ENCODE results near the gene RBM33. TPM values are rescaled to one million over a fixed set of nuclear protein-coding genes. Genes with fewer than 3 reads are reported as not detected.

RBM33 gene
- total and polyA plus RNA-seq, 4 experiments from 2014 or later, result 17.2 to 167 (median 113) TPM

GRCh38 chr7:155818154-155818819, 173.8 kb downstream of the RBM33 start:
- no peaks in the 10 kb centered on the region for H3K36me3 Mint-ChIP-seq
- peaks cover 0 to 6% (median 4%) of the 10 kb centered on the region in 4 donors for H3K4me1 Mint-ChIP-seq
- Histone ChIP-seq H3K9me3 (ENCODE audit: control insufficient read depth in 1 of 2, low read length in 2 of 2) (no peaks in the 10 kb centered on the region), H3K4me3 (ENCODE audit: low read length in 2 of 2) (no peak overlapping the region), H3K27ac (ENCODE audit: low read depth, low read length) (no peak overlapping the region), H3K27me3 (ENCODE audit: insufficient read depth, low read length) (no peaks in the 10 kb centered on the region), H3K36me3 (ENCODE audit: insufficient read depth, low read length) (no peaks in the 10 kb centered on the region), H3K4me1 (ENCODE audit: insufficient read depth, low read length) (no peaks in the 10 kb centered on the region)
- intact Hi-C loops (cut with micrococcal nuclease), result no loop called here
- POLR2A ChIA-PET (ENCODE audit: partially characterized antibody), result no interaction called here
- CTCF ChIA-PET (ENCODE audit: partially characterized antibody), result interaction anchor here (2.1 kb wide), 1 partner anchor 20 kb away, joined by 7 read pairs; no protein-coding TSS in a partner anchor
- no peaks in the 10 kb centered on the region for H3K9me3 Mint-ChIP-seq
- H3K4me3 Mint-ChIP-seq, result no peak overlapping the region
- no peak overlapping the region for H3K27ac Mint-ChIP-seq
- peaks cover 9 to 28% of the 10 kb centered on the region in 2 donors for H3K27me3 Mint-ChIP-seq
- DNase-seq, result no peak

- no peaks in the 10 kb centered on the region for H3K9me3 ChIP-seq (ENCODE audit: control insufficient read depth in 1 of 2, low read length in 2 of 2)
- no peaks in the 10 kb centered on the region for H3K4me1 ChIP-seq (ENCODE audit: insufficient read depth, low read length)
- Mint-ChIP-seq H3K4me3 (no peak overlapping the region), H3K9me3 (no peaks in the 10 kb centered on the region), H3K36me3 (no peaks in the 10 kb centered on the region), H3K27ac (no peak overlapping the region), H3K4me1 (peaks cover 0 to 6% (median 4%) of the 10 kb centered on the region in 4 donors), H3K27me3 (peaks cover 6 to 24% of the 10 kb centered on the region in 2 donors)
- CTCF ChIA-PET (ENCODE audit: partially characterized antibody), result no interaction called here
- intact Hi-C loops (cut with micrococcal nuclease), result no loop called here
- H3K36me3 ChIP-seq (ENCODE audit: insufficient read depth, low read length), result no peaks in the 10 kb centered on the region
- DNase-seq, result no peak
- no peak overlapping the region for H3K27ac ChIP-seq (ENCODE audit: low read depth, low read length)
- POLR2A ChIA-PET (ENCODE audit: partially characterized antibody), result no interaction called here
- no peak overlapping the region for H3K4me3 ChIP-seq (ENCODE audit: low read length in 2 of 2)
- H3K27me3 ChIP-seq (ENCODE audit: insufficient read depth, low read length), result no peaks in the 10 kb centered on the region
These were observed 174.3 kb downstream of the RBM33 start for GRCh38 chr7:155818820-155819168.

GRCh38 chr7:155819186-155819585, 174.7 kb downstream of the RBM33 start:
- Histone ChIP-seq H3K27ac (ENCODE audit: low read depth, low read length) (no peak overlapping the region), H3K36me3 (ENCODE audit: insufficient read depth, low read length) (no peaks in the 10 kb centered on the region), H3K9me3 (ENCODE audit: control insufficient read depth in 1 of 2, low read length in 2 of 2) (no peaks in the 10 kb centered on the region), H3K4me3 (ENCODE audit: low read length in 2 of 2) (no peak overlapping the region), H3K27me3 (ENCODE audit: insufficient read depth, low read length) (no peaks in the 10 kb centered on the region), H3K4me1 (ENCODE audit: insufficient read depth, low read length) (no peaks in the 10 kb centered on the region)
- intact Hi-C loops (cut with micrococcal nuclease), result no loop called here
- ChIA-PET CTCF (ENCODE audit: partially characterized antibody) (no interaction called here), POLR2A (ENCODE audit: partially characterized antibody) (no interaction called here)
- H3K27ac Mint-ChIP-seq, result no peak overlapping the region
- H3K9me3 Mint-ChIP-seq, result no peaks in the 10 kb centered on the region
- peaks cover 2 to 22% of the 10 kb centered on the region in 2 donors for H3K27me3 Mint-ChIP-seq
- no peak for DNase-seq
- H3K4me1 Mint-ChIP-seq, result peaks cover 0 to 6% (median 4%) of the 10 kb centered on the region in 4 donors
- H3K4me3 Mint-ChIP-seq, result no peak overlapping the region
- no peaks in the 10 kb centered on the region for H3K36me3 Mint-ChIP-seq

- Histone ChIP-seq H3K27me3 (ENCODE audit: insufficient read depth, low read length) (no peaks in the 10 kb centered on the region), H3K36me3 (ENCODE audit: insufficient read depth, low read length) (no peaks in the 10 kb centered on the region), H3K9me3 (ENCODE audit: control insufficient read depth in 1 of 2, low read length in 2 of 2) (no peaks in the 10 kb centered on the region), H3K4me3 (ENCODE audit: low read length in 2 of 2) (no peak overlapping the region), H3K4me1 (ENCODE audit: insufficient read depth, low read length) (no peaks in the 10 kb centered on the region), H3K27ac (ENCODE audit: low read depth, low read length) (no peak overlapping the region)
- intact Hi-C loops (cut with micrococcal nuclease), result no loop called here
- no peak overlapping the region for H3K27ac Mint-ChIP-seq
- peaks cover 0 to 6% (median 4%) of the 10 kb centered on the region in 4 donors for H3K4me1 Mint-ChIP-seq
- H3K27me3 Mint-ChIP-seq, result peaks cover 2 to 26% of the 10 kb centered on the region in 2 donors
- no peak for DNase-seq
- ChIA-PET CTCF (ENCODE audit: partially characterized antibody) (no interaction called here), POLR2A (ENCODE audit: partially characterized antibody) (no interaction called here)
- H3K4me3 Mint-ChIP-seq, result no peak overlapping the region
- H3K36me3 Mint-ChIP-seq, result no peaks in the 10 kb centered on the region
- H3K9me3 Mint-ChIP-seq, result no peaks in the 10 kb centered on the region
These were observed 175.8 kb downstream of the RBM33 start for GRCh38 chr7:155820246-155820645.

GRCh38 chr7:155820788-155821187, 176.3 kb downstream of the RBM33 start:
- Mint-ChIP-seq H3K36me3 (no peaks in the 10 kb centered on the region), H3K27me3 (peaks cover 2 to 21% of the 10 kb centered on the region in 2 donors), H3K27ac (no peak overlapping the region), H3K4me1 (peaks cover 0 to under 1% (median 0%) of the 10 kb centered on the region in 4 donors), H3K9me3 (no peaks in the 10 kb centered on the region), H3K4me3 (no peak overlapping the region)
- Histone ChIP-seq H3K4me3 (ENCODE audit: low read length in 2 of 2) (no peak overlapping the region), H3K36me3 (ENCODE audit: insufficient read depth, low read length) (no peaks in the 10 kb centered on the region), H3K27ac (ENCODE audit: low read depth, low read length) (no peak overlapping the region), H3K9me3 (ENCODE audit: control insufficient read depth in 1 of 2, low read length in 2 of 2) (no peaks in the 10 kb centered on the region), H3K4me1 (ENCODE audit: insufficient read depth, low read length) (no peaks in the 10 kb centered on the region), H3K27me3 (ENCODE audit: insufficient read depth, low read length) (no peaks in the 10 kb centered on the region)
- CTCF ChIA-PET (ENCODE audit: partially characterized antibody), result no interaction called here
- intact Hi-C loops (cut with micrococcal nuclease), result no loop called here
- no peak for DNase-seq
- POLR2A ChIA-PET (ENCODE audit: partially characterized antibody), result no interaction called here

GRCh38 chr7:155821851-155822250, 177.4 kb downstream of the RBM33 start:
- Mint-ChIP-seq H3K4me1 (no peaks in the 10 kb centered on the region), H3K9me3 (no peaks in the 10 kb centered on the region), H3K27ac (no peak overlapping the region), H3K36me3 (no peaks in the 10 kb centered on the region), H3K4me3 (no peak overlapping the region), H3K27me3 (peaks cover 3 to 16% of the 10 kb centered on the region in 2 donors)
- H3K4me1 ChIP-seq (ENCODE audit: insufficient read depth, low read length), result no peaks in the 10 kb centered on the region
- no peak for DNase-seq
- H3K36me3 ChIP-seq (ENCODE audit: insufficient read depth, low read length), result no peaks in the 10 kb centered on the region
- CTCF ChIA-PET (ENCODE audit: partially characterized antibody), result interaction anchor here (1.1 kb wide), 1 partner anchor 23 kb away, joined by 3 read pairs; no protein-coding TSS in a partner anchor
- no peak overlapping the region for H3K4me3 ChIP-seq (ENCODE audit: low read length in 2 of 2)
- H3K9me3 ChIP-seq (ENCODE audit: control insufficient read depth in 1 of 2, low read length in 2 of 2), result no peaks in the 10 kb centered on the region
- intact Hi-C loops (cut with micrococcal nuclease), result no loop called here
- POLR2A ChIA-PET (ENCODE audit: partially characterized antibody), result no interaction called here
- no peak overlapping the region for H3K27ac ChIP-seq (ENCODE audit: low read depth, low read length)
- no peaks in the 10 kb centered on the region for H3K27me3 ChIP-seq (ENCODE audit: insufficient read depth, low read length)

- H3K9me3 ChIP-seq (ENCODE audit: control insufficient read depth in 1 of 2, low read length in 2 of 2), result no peaks in the 10 kb centered on the region
- CTCF ChIA-PET (ENCODE audit: partially characterized antibody), result no interaction called here
- H3K27ac ChIP-seq (ENCODE audit: low read depth, low read length), result no peak overlapping the region
- Mint-ChIP-seq H3K36me3 (no peaks in the 10 kb centered on the region), H3K27ac (no peak overlapping the region), H3K27me3 (peaks cover 3 to 17% of the 10 kb centered on the region in 2 donors), H3K9me3 (no peaks in the 10 kb centered on the region), H3K4me3 (no peak overlapping the region), H3K4me1 (no peaks in the 10 kb centered on the region)
- DNase-seq, result no peak
- POLR2A ChIA-PET (ENCODE audit: partially characterized antibody), result no interaction called here
- no peak overlapping the region for H3K4me3 ChIP-seq (ENCODE audit: low read length in 2 of 2)
- no peaks in the 10 kb centered on the region for H3K36me3 ChIP-seq (ENCODE audit: insufficient read depth, low read length)
- no peaks in the 10 kb centered on the region for H3K4me1 ChIP-seq (ENCODE audit: insufficient read depth, low read length)
- H3K27me3 ChIP-seq (ENCODE audit: insufficient read depth, low read length), result no peaks in the 10 kb centered on the region
- intact Hi-C loops (cut with micrococcal nuclease), result no loop called here
These were observed 179.9 kb downstream of the RBM33 start for GRCh38 chr7:155824227-155824886.
